ENCODE data around the gene ITPR1. TPM values are rescaled to one million over a fixed set of nuclear protein-coding genes. Genes with fewer than 3 reads are reported as not detected.
A peak's percentile ranks its signal among the peaks of the same experiment; 100 is the strongest.

The ITPR1 gene
- total and polyA plus RNA-seq, 3 donors from 2014 or later = 26.5 to 129 (median 59.7) TPM

- Histone ChIP-seq H3K4me1 (peaks cover 36% of the 10 kb centered on the region), H3K27ac (peak overlapping the region; percentile 72 to 74), H3K4me3 (no peak overlapping the region), H3K36me3 (ENCODE audit: low read depth, missing control alignments) (no peaks in the 10 kb centered on the region), H3K27me3 (no peaks in the 10 kb centered on the region), H3K9me3 (no peaks in the 10 kb centered on the region)
- WGBS, 2 donors = 50 to 52% methylated on average over 4 of the region's 4 CpGs
- intact Hi-C loops (cut with DNase I; ENCODE audit: low total_unique reads) = no loop called here
- no peak for TF ChIP-seq POLR2A (IDR thresholded peaks at IDR 0.05)
- no peak for TF ChIP-seq CTCF (IDR thresholded peaks at IDR 0.05)
- DNase-seq = no peak
Measured at GRCh38 chr3:4551794-4552442, 58.8 kb downstream of the ITPR1 start.

GRCh38 chr3:4552811-4553210, 59.7 kb downstream of the ITPR1 start:
- H3K27me3 ChIP-seq = no peaks in the 10 kb centered on the region
- no peaks in the 10 kb centered on the region for H3K9me3 ChIP-seq
- TF ChIP-seq POLR2A (IDR thresholded peaks at IDR 0.05) (no peak), CTCF (IDR thresholded peaks at IDR 0.05) (no peak)
- no peak overlapping the region for H3K27ac ChIP-seq
- intact Hi-C loops (cut with DNase I; ENCODE audit: low total_unique reads) = no loop called here
- no peak overlapping the region for H3K4me3 ChIP-seq
- peaks cover 35% of the 10 kb centered on the region for H3K4me1 ChIP-seq
- no peaks in the 10 kb centered on the region for H3K36me3 ChIP-seq (ENCODE audit: low read depth, missing control alignments)
- no peak for DNase-seq
- WGBS, 2 donors = 81 to 89% methylated on average over 4 of the region's 4 CpGs

DNA sequence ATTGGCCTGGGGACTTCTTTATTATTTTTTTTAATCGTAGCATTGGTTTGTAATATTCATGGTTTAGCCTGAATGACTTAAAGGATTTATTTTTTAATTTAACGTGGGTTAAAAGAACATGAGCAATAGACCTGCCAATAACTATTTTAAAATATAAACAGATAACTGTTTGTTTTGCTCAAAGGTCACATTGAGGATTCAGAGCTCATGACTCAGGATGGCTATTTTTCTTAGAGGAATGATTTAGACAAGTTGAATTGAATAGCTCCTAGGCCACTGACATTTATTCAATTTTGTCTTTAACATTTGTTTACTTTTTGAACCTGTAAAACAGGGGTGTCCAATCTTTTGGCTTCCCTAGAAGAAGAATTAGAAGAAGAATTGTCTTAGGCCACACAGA, 68.5 kb downstream of the ITPR1 start:
- no peaks in the 10 kb centered on the region for H3K36me3 ChIP-seq (ENCODE audit: low read depth, missing control alignments)
- no peaks in the 10 kb centered on the region for H3K9me3 ChIP-seq
- H3K27me3 ChIP-seq = no peaks in the 10 kb centered on the region
- WGBS, 2 donors = 72 to 79% methylated on average over 2 of the region's 2 CpGs
- H3K4me1 ChIP-seq = no peaks in the 10 kb centered on the region
- H3K27ac ChIP-seq = no peak overlapping the region
- TF ChIP-seq POLR2A (IDR thresholded peaks at IDR 0.05) (no peak), CTCF (IDR thresholded peaks at IDR 0.05) (no peak)
- intact Hi-C loops (cut with DNase I; ENCODE audit: low total_unique reads) = no loop called here
- no peak for DNase-seq
- H3K4me3 ChIP-seq = no peak overlapping the region

- no peak for TF ChIP-seq POLR2A (IDR thresholded peaks at IDR 0.05)
- no peak for TF ChIP-seq CTCF (IDR thresholded peaks at IDR 0.05)
- intact Hi-C loops (cut with DNase I; ENCODE audit: low total_unique reads) = no loop called here
- Histone ChIP-seq H3K27me3 (no peaks in the 10 kb centered on the region), H3K4me1 (no peaks in the 10 kb centered on the region), H3K9me3 (no peaks in the 10 kb centered on the region), H3K27ac (no peak overlapping the region), H3K36me3 (ENCODE audit: low read depth, missing control alignments) (no peaks in the 10 kb centered on the region), H3K4me3 (no peak overlapping the region)
- 93 to 94% methylated on average over 4 of the region's 4 CpGs for WGBS, 2 donors
- no peak for DNase-seq
Measured at GRCh38 chr3:4562595-4562994, 69.4 kb downstream of the ITPR1 start.

DNA sequence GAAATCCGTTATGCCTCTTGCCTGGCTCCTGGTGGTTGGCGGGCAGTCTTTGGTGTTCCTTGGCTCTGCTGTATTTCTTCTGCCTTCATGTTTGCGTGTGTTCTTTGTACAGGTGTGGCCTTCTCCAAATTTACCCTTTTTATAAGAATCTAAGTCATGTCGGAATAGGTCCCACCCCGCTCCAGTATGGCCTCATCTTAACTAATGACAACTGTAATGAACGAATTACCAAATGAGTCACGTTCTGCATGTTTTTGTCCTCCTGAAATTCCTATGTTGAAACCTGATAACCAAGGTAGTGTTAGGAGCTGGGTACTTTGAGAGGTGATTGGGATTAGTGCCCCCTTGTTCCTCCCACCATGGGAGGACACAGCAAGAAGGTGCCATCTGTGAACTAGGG, 71.1 kb downstream of the ITPR1 start:
- H3K27ac ChIP-seq = no peak overlapping the region
- no peaks in the 10 kb centered on the region for H3K9me3 ChIP-seq
- DNase-seq = no peak
- no peaks in the 10 kb centered on the region for H3K27me3 ChIP-seq
- TF ChIP-seq POLR2A (IDR thresholded peaks at IDR 0.05) (no peak), CTCF (IDR thresholded peaks at IDR 0.05) (no peak)
- H3K4me1 ChIP-seq = no peaks in the 10 kb centered on the region
- intact Hi-C loops (cut with DNase I; ENCODE audit: low total_unique reads) = no loop called here
- H3K36me3 ChIP-seq (ENCODE audit: low read depth, missing control alignments) = no peaks in the 10 kb centered on the region
- WGBS, 2 donors = 94 to 96% methylated on average over 7 of the region's 7 CpGs
- no peak overlapping the region for H3K4me3 ChIP-seq
